BJ (cell line): ENCODE results near the gene GRM7. TPM values are rescaled to one million over a fixed set of nuclear protein-coding genes. Genes with fewer than 3 reads are reported as not detected.

Experiments used
- CTCF ChIA-PET: fragments of 350-600 bp; formaldehyde crosslinking; extraction: SDS; loops from one replicate; lab custom pipeline; 2021; ENCODE audit warnings: antibody characterized with exemption, inconsistent platforms; lab: Yijun Ruan, JAX
- POLR2A ChIA-PET: fragments of 300-600 bp; sonication (Branson Sonifier 250); formaldehyde crosslinking; extraction: SDS; loops from one replicate; lab custom pipeline; 2021; ENCODE audit warnings: antibody characterized with exemption; lab: Charles Lee
- DNase-seq: peaks from one replicate; pipeline ENCODE4 v3.0.0-alpha.2; 2011; ENCODE audit warnings: low read depth
- H3K27me3 ChIP-seq: 2 replicates; pipeline ENCODE4 v1.6.0; 2011; ENCODE audit warnings: low read length; ENCODE audit not compliant: control insufficient read depth, insufficient read depth
- H3K36me3 ChIP-seq: 2 replicates; pipeline ENCODE4 v1.5.1; 2011; ENCODE audit warnings: low read length; ENCODE audit not compliant: control insufficient read depth, insufficient read depth
- H3K4me3 ChIP-seq: 2 replicates; pipeline ENCODE4 v1.5.1; 2011; ENCODE audit warnings: low read depth, mild to moderate bottlenecking, control low read depth, low read length
- polyA plus RNA-seq: library from polyadenylated mRNA; depleted of rRNA; stranded (reverse); fragments of >200 nt; gene quantifications from 2 replicates; pipeline ENCODE4 v1.2.3, GENCODE V29; 2011
- TF ChIP-seq, protein P1 (sequence below): IDR thresholded peaks from 2 replicates; pipeline ENCODE4 v1.5.1; 2011; ENCODE audit warnings: low read depth, mild to moderate bottlenecking, control low read depth, inconsistent platforms, low read length, moderate library complexity; ENCODE audit not compliant: insufficient read depth

GRM7 gene
- polyA plus RNA-seq, 1 experiment, result not detected

DNA sequence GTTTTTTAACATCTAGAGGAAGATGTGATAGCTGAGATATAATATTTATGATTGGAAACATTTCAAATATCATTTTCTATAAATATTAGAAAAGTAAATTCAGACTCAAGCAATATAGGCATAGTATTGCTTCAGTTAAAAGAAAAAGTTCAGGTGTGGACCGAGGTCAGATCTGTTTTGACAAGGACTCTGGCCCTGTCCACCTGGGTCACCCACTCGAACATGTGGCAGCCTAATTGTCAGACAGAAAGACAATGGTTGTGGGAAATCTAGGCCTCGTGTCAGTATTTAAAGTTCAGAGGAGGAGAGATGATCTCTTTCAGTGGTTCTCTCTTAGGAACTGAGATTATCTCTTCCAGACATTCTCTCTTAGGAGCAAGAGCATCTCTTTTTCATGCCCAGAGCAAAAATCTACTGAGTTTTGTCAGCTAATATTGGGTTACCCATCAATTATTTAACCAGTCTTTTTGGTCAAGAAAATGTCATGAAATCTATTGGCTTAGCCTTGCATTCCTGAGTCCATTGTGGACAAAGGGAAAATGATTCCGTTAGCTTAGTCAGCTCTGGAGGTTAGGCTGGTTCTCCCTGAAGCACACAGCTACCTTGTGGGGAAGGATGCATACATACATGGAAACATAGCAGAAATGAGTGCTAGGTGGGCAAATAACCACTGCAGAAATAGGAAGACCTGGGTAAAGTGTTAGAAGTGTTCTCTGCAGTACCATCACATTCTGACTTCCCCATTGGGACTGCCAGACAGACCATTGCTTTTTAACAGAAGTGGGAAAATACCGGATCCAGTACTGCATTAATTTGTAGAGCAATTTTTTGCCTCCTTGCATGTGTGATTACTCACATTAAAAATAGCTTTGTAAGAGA lies 343.3 kb downstream of the GRM7 start:
- CTCF ChIA-PET, result interaction anchor here (0.6 kb wide), 1 partner anchor 28 kb away, joined by 3 read pairs; no protein-coding TSS in a partner anchor
- TF ChIP-seq, protein P1, sequence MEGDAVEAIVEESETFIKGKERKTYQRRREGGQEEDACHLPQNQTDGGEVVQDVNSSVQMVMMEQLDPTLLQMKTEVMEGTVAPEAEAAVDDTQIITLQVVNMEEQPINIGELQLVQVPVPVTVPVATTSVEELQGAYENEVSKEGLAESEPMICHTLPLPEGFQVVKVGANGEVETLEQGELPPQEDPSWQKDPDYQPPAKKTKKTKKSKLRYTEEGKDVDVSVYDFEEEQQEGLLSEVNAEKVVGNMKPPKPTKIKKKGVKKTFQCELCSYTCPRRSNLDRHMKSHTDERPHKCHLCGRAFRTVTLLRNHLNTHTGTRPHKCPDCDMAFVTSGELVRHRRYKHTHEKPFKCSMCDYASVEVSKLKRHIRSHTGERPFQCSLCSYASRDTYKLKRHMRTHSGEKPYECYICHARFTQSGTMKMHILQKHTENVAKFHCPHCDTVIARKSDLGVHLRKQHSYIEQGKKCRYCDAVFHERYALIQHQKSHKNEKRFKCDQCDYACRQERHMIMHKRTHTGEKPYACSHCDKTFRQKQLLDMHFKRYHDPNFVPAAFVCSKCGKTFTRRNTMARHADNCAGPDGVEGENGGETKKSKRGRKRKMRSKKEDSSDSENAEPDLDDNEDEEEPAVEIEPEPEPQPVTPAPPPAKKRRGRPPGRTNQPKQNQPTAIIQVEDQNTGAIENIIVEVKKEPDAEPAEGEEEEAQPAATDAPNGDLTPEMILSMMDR, result no peak
- Histone ChIP-seq H3K27me3 (no peaks in the 10 kb centered on the region), H3K4me3 (no peak overlapping the region), H3K36me3 (no peaks in the 10 kb centered on the region)
- DNase-seq, result no peak
- POLR2A ChIA-PET, result no interaction called here

GRCh38 chr3:7204848-7205156 lies 343.9 kb downstream of the GRM7 start:
- no peak for DNase-seq
- POLR2A ChIA-PET, result no interaction called here

DNA sequence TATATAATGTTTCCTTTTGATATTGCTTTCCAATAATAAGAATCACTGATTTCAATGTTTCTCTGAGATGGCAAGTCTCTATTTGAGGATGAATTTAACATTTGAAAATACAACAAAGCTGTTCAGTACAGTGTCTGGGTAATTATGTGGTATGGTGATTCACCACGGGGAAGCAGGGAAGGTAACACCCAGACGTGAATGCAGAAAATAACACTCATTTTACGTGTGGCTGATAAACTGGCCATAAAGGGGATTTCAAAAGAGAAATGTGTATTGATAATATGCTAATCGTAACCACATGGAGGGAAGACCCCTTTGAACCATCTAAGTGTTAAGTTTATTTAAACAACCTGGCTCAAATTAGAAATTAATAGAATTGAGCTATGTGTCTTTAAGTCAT lies 344.6 kb downstream of the GRM7 start:
- DNase-seq, result no peak
- TF ChIP-seq, protein P1, result no peak
- POLR2A ChIA-PET, result no interaction called here
- Histone ChIP-seq H3K4me3 (no peak overlapping the region), H3K36me3 (no peaks in the 10 kb centered on the region), H3K27me3 (no peaks in the 10 kb centered on the region)
- CTCF ChIA-PET, result no interaction called here

More at GRCh38 chr3:7204848-7205156, 343.9 kb downstream of the GRM7 start:
- TF ChIP-seq, protein P1, result no peak
- Histone ChIP-seq H3K36me3 (no peaks in the 10 kb centered on the region), H3K4me3 (no peak overlapping the region), H3K27me3 (no peaks in the 10 kb centered on the region)
- CTCF ChIA-PET, result interaction anchor here (0.6 kb wide), 1 partner anchor 28 kb away, joined by 3 read pairs; no protein-coding TSS in a partner anchor

- no peak for DNase-seq
- H3K4me3 ChIP-seq, result no peak overlapping the region
- no peaks in the 10 kb centered on the region for H3K27me3 ChIP-seq
- no peaks in the 10 kb centered on the region for H3K36me3 ChIP-seq
- ChIA-PET POLR2A (no interaction called here), CTCF (no interaction called here)
- TF ChIP-seq, protein P1, result no peak
Observed at GRCh38 chr3:7205962-7206361, 345.0 kb downstream of the GRM7 start.

- POLR2A ChIA-PET, result no interaction called here
- CTCF ChIA-PET, result no interaction called here
- no peaks in the 10 kb centered on the region for H3K36me3 ChIP-seq
- TF ChIP-seq, protein P1, result no peak
- DNase-seq, result no peak
- no peak overlapping the region for H3K4me3 ChIP-seq
- no peaks in the 10 kb centered on the region for H3K27me3 ChIP-seq
Observed at GRCh38 chr3:7207125-7207524, 346.2 kb downstream of the GRM7 start.
